ENCODE measurements around the gene GSTT4.
"Not testable (repeated sequence)": the region's sequence is repeated elsewhere in the genome, so short reads cannot be mapped to it uniquely, and the experiment has no call there.

Gene GSTT4

DNA sequence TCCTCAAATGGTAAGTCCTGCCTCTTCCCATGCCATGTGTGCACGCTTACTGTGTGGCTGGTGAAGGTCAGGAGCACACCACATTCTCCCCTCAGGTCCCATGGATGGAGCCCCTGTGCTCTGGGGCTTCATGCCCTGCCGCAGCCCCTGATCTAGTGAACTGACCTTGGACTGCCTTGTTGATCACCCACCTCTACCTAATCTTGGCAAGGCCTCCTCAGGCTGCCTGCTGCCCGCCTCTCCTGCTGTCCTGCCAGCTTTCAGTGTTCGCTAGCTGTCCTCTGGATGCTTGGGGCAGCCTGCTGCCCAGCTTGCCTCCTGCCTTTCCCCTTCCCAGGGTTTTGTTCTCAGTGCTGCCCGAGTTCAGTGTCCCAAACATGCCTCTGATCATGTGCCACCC is 44.0 kb upstream of the GSTT4 start (continued):
- TF ChIP-seq PATZ1 (CRISPR knock-in tag; IDR thresholded peaks at IDR 0.05; ENCODE audit: borderline replicate concordance) (no peak), SNAI2 (CRISPR knock-in tag; IDR thresholded peaks at IDR 0.05) (no peak), ZNF8 (CRISPR knock-in tag; IDR thresholded peaks at IDR 0.05) (no peak)

DNA sequence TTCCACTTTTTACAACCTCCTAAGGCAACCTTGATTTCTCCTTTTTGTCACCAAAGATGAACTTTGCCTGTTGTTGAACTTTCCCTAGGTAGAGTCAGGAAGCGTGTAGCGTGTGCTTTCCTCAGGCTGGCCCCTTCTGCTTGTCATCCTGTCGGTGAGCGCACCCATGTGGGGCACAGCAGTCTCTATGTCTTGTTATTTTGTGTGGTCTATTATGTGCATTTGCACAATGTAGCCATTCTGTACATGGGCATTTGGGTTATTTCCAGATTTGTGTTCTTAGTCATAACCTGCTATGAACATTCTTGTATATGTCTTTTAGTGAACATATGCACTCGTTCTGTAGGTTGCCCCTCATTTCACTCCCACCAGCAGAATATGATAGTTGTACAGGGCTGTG is 40.8 kb upstream of the GSTT4 start:
- no peak for TF ChIP-seq ZC3H10 (CRISPR knock-in tag; IDR thresholded peaks at IDR 0.05)
- TF ChIP-seq CSDC2 (CRISPR knock-in tag; IDR thresholded peaks at IDR 0.05) = no peak
- TF ChIP-seq, protein P1, sequence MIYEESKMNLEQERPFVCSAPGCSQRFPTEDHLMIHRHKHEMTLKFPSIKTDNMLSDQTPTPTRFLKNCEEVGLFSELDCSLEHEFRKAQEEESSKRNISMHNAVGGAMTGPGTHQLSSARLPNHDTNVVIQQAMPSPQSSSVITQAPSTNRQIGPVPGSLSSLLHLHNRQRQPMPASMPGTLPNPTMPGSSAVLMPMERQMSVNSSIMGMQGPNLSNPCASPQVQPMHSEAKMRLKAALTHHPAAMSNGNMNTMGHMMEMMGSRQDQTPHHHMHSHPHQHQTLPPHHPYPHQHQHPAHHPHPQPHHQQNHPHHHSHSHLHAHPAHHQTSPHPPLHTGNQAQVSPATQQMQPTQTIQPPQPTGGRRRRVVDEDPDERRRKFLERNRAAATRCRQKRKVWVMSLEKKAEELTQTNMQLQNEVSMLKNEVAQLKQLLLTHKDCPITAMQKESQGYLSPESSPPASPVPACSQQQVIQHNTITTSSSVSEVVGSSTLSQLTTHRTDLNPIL (CRISPR knock-in tag; IDR thresholded peaks at IDR 0.05; ENCODE audit: low read depth) = no peak
- TF ChIP-seq ISL1 (CRISPR knock-in tag; IDR thresholded peaks at IDR 0.05) = no peak
- no peak for TF ChIP-seq PATZ1 (CRISPR knock-in tag; IDR thresholded peaks at IDR 0.05; ENCODE audit: borderline replicate concordance)
- no peak for TF ChIP-seq BACH2 (CRISPR knock-in tag; IDR thresholded peaks at IDR 0.05; ENCODE audit: borderline replicate concordance)
- ATAC-seq = no peak

DNA sequence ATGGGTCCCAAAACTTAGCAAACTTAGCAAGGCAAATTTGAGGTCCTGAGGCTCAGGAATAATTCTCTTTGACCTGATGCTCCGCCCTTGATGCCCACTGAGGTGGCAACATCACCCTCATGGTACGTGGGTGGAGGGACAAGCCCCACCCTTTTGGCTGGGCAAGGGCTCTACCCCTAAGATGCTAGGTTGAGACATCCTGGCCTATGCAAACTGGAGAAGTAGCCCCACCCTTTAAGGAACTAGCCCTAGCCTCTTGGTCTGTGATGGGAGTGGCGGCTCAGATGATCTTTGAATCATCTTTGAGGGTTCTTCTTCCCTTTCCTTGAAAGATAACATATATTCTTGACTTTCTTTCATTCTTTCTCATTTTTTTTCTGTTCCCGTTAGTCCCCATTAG is 38.7 kb upstream of the GSTT4 start:
- no peak for ATAC-seq
- TF ChIP-seq RARB (CRISPR knock-in tag; IDR thresholded peaks at IDR 0.05) = no peak
- no peak for TF ChIP-seq ZFP3 (CRISPR knock-in tag; IDR thresholded peaks at IDR 0.05)
- no peak for TF ChIP-seq CSDC2 (CRISPR knock-in tag; IDR thresholded peaks at IDR 0.05)
- TF ChIP-seq PPARA (CRISPR knock-in tag; IDR thresholded peaks at IDR 0.05; ENCODE audit: borderline replicate concordance) = no peak
- TF ChIP-seq PATZ1 (CRISPR knock-in tag; IDR thresholded peaks at IDR 0.05; ENCODE audit: borderline replicate concordance) = no peak
- TF ChIP-seq TCF4 (CRISPR knock-in tag; IDR thresholded peaks at IDR 0.05; ENCODE audit: borderline replicate concordance) = no peak
- no peak for TF ChIP-seq ZFP30 (CRISPR knock-in tag; IDR thresholded peaks at IDR 0.05)
- TF ChIP-seq, protein P1 (CRISPR knock-in tag; IDR thresholded peaks at IDR 0.05; ENCODE audit: low read depth) = no peak
- TF ChIP-seq ISL1 (CRISPR knock-in tag; IDR thresholded peaks at IDR 0.05) = no peak
- TF ChIP-seq ZNF8 (CRISPR knock-in tag; IDR thresholded peaks at IDR 0.05) = no peak
- TF ChIP-seq TSHZ2 (CRISPR knock-in tag; IDR thresholded peaks at IDR 0.05) = no peak
- TF ChIP-seq SNAI2 (CRISPR knock-in tag; IDR thresholded peaks at IDR 0.05) = no peak
- TF ChIP-seq, protein P2, sequence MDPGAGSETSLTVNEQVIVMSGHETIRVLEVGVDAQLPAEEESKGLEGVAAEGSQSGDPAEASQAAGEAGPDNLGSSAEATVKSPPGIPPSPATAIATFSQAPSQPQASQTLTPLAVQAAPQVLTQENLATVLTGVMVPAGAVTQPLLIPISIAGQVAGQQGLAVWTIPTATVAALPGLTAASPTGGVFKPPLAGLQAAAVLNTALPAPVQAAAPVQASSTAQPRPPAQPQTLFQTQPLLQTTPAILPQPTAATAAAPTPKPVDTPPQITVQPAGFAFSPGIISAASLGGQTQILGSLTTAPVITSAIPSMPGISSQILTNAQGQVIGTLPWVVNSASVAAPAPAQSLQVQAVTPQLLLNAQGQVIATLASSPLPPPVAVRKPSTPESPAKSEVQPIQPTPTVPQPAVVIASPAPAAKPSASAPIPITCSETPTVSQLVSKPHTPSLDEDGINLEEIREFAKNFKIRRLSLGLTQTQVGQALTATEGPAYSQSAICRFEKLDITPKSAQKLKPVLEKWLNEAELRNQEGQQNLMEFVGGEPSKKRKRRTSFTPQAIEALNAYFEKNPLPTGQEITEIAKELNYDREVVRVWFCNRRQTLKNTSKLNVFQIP (CRISPR knock-in tag; IDR thresholded peaks at IDR 0.05; ENCODE audit: borderline replicate concordance, low read depth) = no peak
- no peak for TF ChIP-seq ZC3H10 (CRISPR knock-in tag; IDR thresholded peaks at IDR 0.05)
- TF ChIP-seq CSRNP3 (CRISPR knock-in tag; IDR thresholded peaks at IDR 0.05) = no peak
- no peak for TF ChIP-seq ZNF565 (CRISPR knock-in tag; conservative IDR thresholded peaks at IDR 0.05; ENCODE audit: low read depth)
- no peak for TF ChIP-seq BACH2 (CRISPR knock-in tag; IDR thresholded peaks at IDR 0.05; ENCODE audit: borderline replicate concordance)
- no peak for TF ChIP-seq OSR1 (CRISPR knock-in tag; IDR thresholded peaks at IDR 0.05)
- TF ChIP-seq ARNTL (CRISPR knock-in tag; IDR thresholded peaks at IDR 0.05; ENCODE audit: borderline replicate concordance, low read depth) = no peak

- not testable (repeated sequence) for ATAC-seq
Observed at GRCh38 chr22:24043465-24043864, 38.2 kb upstream of the GSTT4 start.
